ENCODE results near the gene RPS24. TPM values are rescaled to one million over a fixed set of nuclear protein-coding genes. Genes with fewer than 3 reads are reported as not detected.

Gene RPS24
- total and polyA plus RNA-seq, 2 of the 8 experiments (the other 6 are each of a cell fraction or from before 2014, with no cell fraction given) = 2,128 to 3,943 TPM

- no peaks in the 10 kb centered on the region for H3K79me1 ChIP-seq (ENCODE audit: low read depth, low read length)
- H3K27me3 ChIP-seq (replicated peaks in 1 of 4; ENCODE audit: control insufficient read depth in 3 of 4, extremely low read depth in 1 of 4, insufficient read depth in 3 of 4, low read length in 3 of 4) = no peaks in the 10 kb centered on the region
- no peak overlapping the region for H2AFZ ChIP-seq (ENCODE audit: low read length)
- POLR2A ChIA-PET (ENCODE audit: partially characterized antibody) = interaction anchor here (1.5 kb wide), 1 partner anchor 9 kb away, joined by 4 read pairs; no protein-coding TSS in a partner anchor
- H3K79me2 ChIP-seq (ENCODE audit: control insufficient read depth in 1 of 2, insufficient read depth in 2 of 2, low read length in 2 of 2) = no peaks in the 10 kb centered on the region
- H2BK12ac ChIP-seq (ENCODE audit: low read depth, low read length) = no peak overlapping the region
- no peak overlapping the region for H3K56ac ChIP-seq (replicated peaks; ENCODE audit: insufficient read length, low read depth, low read length)
- WGBS, 2 experiments (ENCODE audit: extremely low coverage in 1 of 2, insufficient coverage in 1 of 2, insufficient read length in 1 of 2, insufficient replicate concordance in 2 of 2, low coverage in 1 of 2, low lambda C conversion rate in 2 of 2, missing lambda C conversion rate in 1 of 2) = 78% methylated on average over 4 of the region's 4 CpGs; no CpG with 5 or more reads in 1 of the 2 experiments
- H3K36me3 ChIP-seq (ENCODE audit: control insufficient read depth in 2 of 4, insufficient read depth in 4 of 4, low read length in 3 of 4) = no peaks in the 10 kb centered on the region
- no peak overlapping the region for H3K18ac ChIP-seq (ENCODE audit: extremely low read depth, low read length)
- DNase-seq (ENCODE audit: low read depth in 1 of 2, low spot score in 2 of 2) (no peak), FAIRE-seq (no peak)
- no peak overlapping the region for H2BK20ac ChIP-seq (ENCODE audit: low read length)
- no peak overlapping the region for H3K27ac ChIP-seq (ENCODE audit: low read depth, low read length)
- H4K20me1 ChIP-seq (replicated peaks in 1 of 2; ENCODE audit: control insufficient read depth in 1 of 2, insufficient read depth in 2 of 2, low read length in 2 of 2) = no peaks in the 10 kb centered on the region
- H3K4me3 ChIP-seq (ENCODE audit: extremely low read depth in 1 of 4, insufficient read depth in 2 of 4, low read depth in 3 of 4, low read length in 4 of 4) = no peak overlapping the region
- no peak overlapping the region for H3K14ac ChIP-seq (ENCODE audit: insufficient read length)
- no peaks in the 10 kb centered on the region for H3K4me1 ChIP-seq (replicated peaks in 1 of 4; ENCODE audit: control insufficient read depth in 3 of 4, insufficient read depth in 4 of 4, low read length in 3 of 4)
- CTCF ChIA-PET (ENCODE audit: partially characterized antibody) = interaction anchor here (0.9 to 2.3 kb wide), 7 partner anchors 8 to 170 kb away, joined by 3 to 10 read pairs (median 3); no protein-coding TSS in a partner anchor
- peaks cover 4 to 9% of the 10 kb centered on the region in 2 experiments; a peak in 2 of 4 replicates for H3K9me3 ChIP-seq (ENCODE audit: insufficient read depth in 2 of 2, low read depth in 1 of 2, low read length in 1 of 2)
- no peak overlapping the region for H2BK15ac ChIP-seq (ENCODE audit: low read length)
- no peak overlapping the region for H3K4ac ChIP-seq (replicated peaks; ENCODE audit: insufficient read length, low read depth, low read length)
- no peak overlapping the region for H2AK5ac ChIP-seq (ENCODE audit: low read depth, low read length)
- H3K4me2 ChIP-seq (ENCODE audit: insufficient read depth in 1 of 2, low read depth in 2 of 2, low read length in 2 of 2) = no peak overlapping the region
- H4K91ac ChIP-seq (replicated peaks; ENCODE audit: insufficient read length, low read length) = no peak overlapping the region
- H3K23ac ChIP-seq (ENCODE audit: insufficient read length) = no peak overlapping the region
- H2BK5ac ChIP-seq (ENCODE audit: low read depth, low read length) = no peak overlapping the region
- no peak overlapping the region for H4K8ac ChIP-seq (ENCODE audit: extremely low read depth, insufficient read depth, low read length)
- H3K9ac ChIP-seq (replicated peaks in 1 of 4; ENCODE audit: extremely low read depth in 1 of 4, low read depth in 3 of 4, low read length in 3 of 4) = no peak overlapping the region
- no peaks in the 10 kb centered on the region for H3K23me2 ChIP-seq (ENCODE audit: low read depth, low read length)
- no peak overlapping the region for H4K5ac ChIP-seq (ENCODE audit: insufficient read length, low read depth, low read length)
- H2BK120ac ChIP-seq (replicated peaks; ENCODE audit: low read depth, low read length) = no peak overlapping the region
- TF ChIP-seq ATF2 (IDR thresholded peaks at IDR 0.05; ENCODE audit: low read length) (no peak), CHD1 (IDR thresholded peaks at IDR 0.05; ENCODE audit: low read depth, low read length) (no peak), GABPA (IDR thresholded peaks at IDR 0.05; ENCODE audit: borderline replicate concordance, insufficient read depth, low read length) (no peak), MAFK (IDR thresholded peaks at IDR 0.05; ENCODE audit: low read depth, low read length) (no peak), POU5F1 (IDR thresholded peaks at IDR 0.05; ENCODE audit: low read depth, low read length) (no peak), CBX8 (IDR thresholded peaks at IDR 0.05; ENCODE audit: borderline replicate concordance, low read depth, low read length) (no peak), CTBP2 (IDR thresholded peaks at IDR 0.05; ENCODE audit: borderline replicate concordance, insufficient read depth, insufficient read length, low read length) (no peak), RFX5 (IDR thresholded peaks at IDR 0.05; ENCODE audit: borderline replicate concordance, low read depth, low read length) (no peak), E2F6 (IDR thresholded peaks at IDR 0.05) (no peak), SIRT6 (IDR thresholded peaks at IDR 0.05; ENCODE audit: low read length) (no peak)
These were observed 45.1 kb downstream of the RPS24 start for GRCh38 chr10:78078539-78079330.
